GM06990 (cell line): ENCODE results near the gene CS.
"Not testable (repeated sequence)": the region's sequence is repeated elsewhere in the genome, so short reads cannot be mapped to it uniquely, and the experiment has no call there.

Source experiments
- DNase-seq: peaks from one replicate; pipeline ENCODE4 v3.0.0-alpha.2; 2011; ENCODE audit not compliant: insufficient read length; ENCODE audit errors: extremely low read depth
- H3K27me3 ChIP-seq: replicated peaks from 2 replicates; pipeline ENCODE4 v1.6.0; 2011; ENCODE audit warnings: low read length; ENCODE audit not compliant: control insufficient read depth, insufficient read depth
- H3K36me3 ChIP-seq: 2 replicates; pipeline ENCODE4 v1.5.1; 2011; ENCODE audit warnings: low read length; ENCODE audit not compliant: control insufficient read depth, insufficient read depth
- H3K4me3 ChIP-seq: replicated peaks from 2 replicates; pipeline ENCODE4 v1.5.1; 2011; ENCODE audit warnings: low read depth, mild to moderate bottlenecking, control low read depth, low read length
- CTCF ChIP-seq: IDR thresholded peaks from 2 replicates; pipeline ENCODE4 v1.5.1; 2011; ENCODE audit warnings: low read length, control low read depth, mild to moderate bottlenecking, inconsistent platforms; ENCODE audit not compliant: insufficient read depth, poor library complexity, severe bottlenecking

The CS gene

GRCh38 chr12:56266693-56267442 lies 33.3 kb downstream of the CS start, which contains the start of gene COQ10A:
COQ10A (plus strand) TSS chr12:56266942; CDS start chr12:56267119, 177 bp downstream.
- peak within 1 kb of the TSS; percentile 76 for H3K4me3 ChIP-seq
- H3K27me3 ChIP-seq, result no peaks in the 10 kb centered on the region
- H3K36me3 ChIP-seq, result peaks cover 4% of the 10 kb centered on the region
- peak; percentile 91 for DNase-seq
- TF ChIP-seq CTCF, result peak; percentile 54

DNA sequence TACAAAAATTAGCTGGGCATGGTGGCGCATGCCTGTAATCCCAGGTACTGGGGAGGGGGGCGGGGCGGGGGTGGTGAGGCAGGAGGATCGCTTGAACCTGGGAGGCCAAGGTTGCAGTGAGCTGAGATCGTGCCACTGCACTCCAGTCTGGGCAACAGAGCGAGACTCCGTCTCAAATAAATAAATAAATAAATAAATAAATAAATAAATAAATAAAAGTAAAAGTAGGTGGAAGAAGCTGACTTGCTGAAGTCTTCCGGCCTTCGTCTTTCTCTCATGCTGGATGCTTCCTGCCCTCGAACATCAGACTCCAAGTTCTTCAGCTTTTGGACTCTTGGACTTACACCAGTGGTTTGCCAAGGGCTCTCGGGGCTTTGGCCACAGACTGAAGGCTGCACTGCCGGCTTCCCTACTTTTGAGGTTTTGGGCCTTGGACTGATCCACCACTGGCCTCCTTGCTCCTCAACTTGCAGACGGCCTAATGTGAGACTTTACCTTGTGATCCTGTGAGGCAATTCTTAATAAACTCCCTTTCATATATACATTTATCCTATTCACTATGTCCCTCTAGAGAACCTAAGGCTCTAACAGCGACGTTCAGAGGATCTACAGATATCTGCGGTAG lies 34.0 kb downstream of the CS start:
- not testable (repeated sequence) for H3K36me3 ChIP-seq, DNase-seq, H3K27me3 ChIP-seq
- peak overlapping the region; percentile 76 for H3K4me3 ChIP-seq

DNA sequence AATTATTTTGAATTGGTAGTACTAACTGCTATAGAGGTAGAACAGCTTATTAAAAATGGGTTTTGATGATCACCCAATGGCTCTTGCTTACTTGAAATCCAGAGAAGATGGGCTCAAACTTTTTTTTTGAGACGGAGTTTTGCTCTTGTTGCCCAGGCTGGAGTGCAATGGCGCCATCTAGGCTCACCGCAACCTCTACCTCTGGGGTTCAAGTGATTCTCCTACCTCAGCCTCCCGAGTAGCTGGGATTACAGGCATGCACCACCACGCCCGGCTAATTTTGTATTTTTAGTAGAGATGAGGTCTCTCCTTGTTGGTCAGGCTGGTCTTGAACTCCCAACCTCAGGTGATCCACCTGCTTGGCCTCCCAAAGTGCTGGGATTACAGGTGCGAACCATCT lies 37.2 kb downstream of the CS start:
- not testable (repeated sequence) for H3K4me3 ChIP-seq, DNase-seq, H3K27me3 ChIP-seq, H3K36me3 ChIP-seq

GRCh38 chr12:56261503-56262232 lies 38.5 kb downstream of the CS start:
- H3K4me3 ChIP-seq, result no peak overlapping the region
- no peak for TF ChIP-seq CTCF
- H3K27me3 ChIP-seq, result no peaks in the 10 kb centered on the region
- no peak for DNase-seq
- no peaks in the 10 kb centered on the region; the same call in 1 of the 2 replicates for H3K36me3 ChIP-seq

GRCh38 chr12:56260921-56261320 lies 39.2 kb downstream of the CS start:
- DNase-seq, result no peak
- no peak overlapping the region for H3K4me3 ChIP-seq
- peaks cover 3% of the 10 kb centered on the region for H3K36me3 ChIP-seq
- H3K27me3 ChIP-seq, result no peaks in the 10 kb centered on the region
- TF ChIP-seq CTCF, result no peak

- DNase-seq, result no peak
- Histone ChIP-seq H3K36me3 (peaks cover 7% of the 10 kb centered on the region), H3K27me3 (no peaks in the 10 kb centered on the region), H3K4me3 (no peak overlapping the region)
- no peak for TF ChIP-seq CTCF
These were observed 39.8 kb downstream of the CS start for GRCh38 chr12:56260380-56260779.
